GM18951 (cell line): ENCODE measurements around the gene TRIM8.

Experiments
- POLR2A ChIP-seq: IDR thresholded peaks from 4 replicates; pipeline ENCODE4 v1.6.1; 2011; ENCODE audit warnings: mild to moderate bottlenecking; ENCODE audit not compliant: insufficient read length, insufficient read depth; ENCODE audit errors: extremely low read depth
- in situ Hi-C: fragments of 300-500 bp; cut with MboI; formaldehyde crosslinking; loops from one replicate; pipeline ENCODE4 v1.12.0; 2022; ENCODE audit warnings: low sequenced_read_pairs, mixed read lengths, inconsistent platforms; ENCODE audit not compliant: unreplicated experiment

The TRIM8 gene

GRCh38 chr10:102644066-102644645 is at the start of gene TRIM8:
TRIM8 (plus strand) TSS chr10:102644479; CDS start chr10:102644618, 139 bp downstream.
- in situ Hi-C loops: no loop called here
- peak; percentile 60 for TF ChIP-seq POLR2A

DNA sequence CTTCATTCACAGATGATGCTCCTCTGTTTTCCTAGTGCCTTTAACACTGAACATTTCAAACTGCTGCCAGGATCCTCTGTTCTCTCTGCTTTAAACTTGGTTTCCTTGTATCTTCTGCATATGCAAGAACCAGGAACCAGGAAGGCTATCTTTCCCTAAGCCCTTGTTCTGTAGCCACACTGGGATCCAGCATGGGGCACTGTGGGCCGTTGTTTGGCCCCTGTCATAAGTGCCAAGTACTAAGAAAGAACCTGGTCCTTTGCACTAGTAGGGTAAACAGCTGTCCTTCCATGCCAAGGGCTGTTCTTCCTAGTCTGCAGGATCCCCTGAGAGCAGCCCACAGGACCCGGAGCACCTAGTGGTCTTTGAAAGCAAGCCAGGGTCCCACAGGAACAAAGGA is 49.0 kb upstream of the TRIM8 start:
- in situ Hi-C loops: no loop called here

DNA sequence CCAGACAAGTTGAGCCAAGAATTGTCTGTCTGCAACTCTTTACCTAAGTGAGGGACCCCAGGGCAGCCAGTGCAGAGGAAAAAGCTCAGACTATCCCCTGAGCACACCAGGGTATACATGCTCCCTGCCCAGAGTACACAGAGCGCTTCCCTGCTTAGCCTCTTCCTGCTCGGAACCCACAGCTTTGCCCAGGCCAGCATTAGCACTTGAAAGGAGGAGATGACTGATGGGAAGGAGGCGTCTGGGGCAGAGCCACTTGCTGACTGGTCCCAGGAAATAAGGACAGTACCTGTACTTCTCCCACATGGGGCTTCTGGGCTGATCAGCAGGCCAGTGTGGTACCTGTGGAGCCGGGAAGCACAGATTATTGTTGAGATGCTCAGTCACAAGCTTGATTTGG is 48.4 kb upstream of the TRIM8 start:
- TF ChIP-seq POLR2A: no peak
- in situ Hi-C loops: no loop called here

More for the DNA sequence above, 49.0 kb upstream of the TRIM8 start:
- no peak for TF ChIP-seq POLR2A

DNA sequence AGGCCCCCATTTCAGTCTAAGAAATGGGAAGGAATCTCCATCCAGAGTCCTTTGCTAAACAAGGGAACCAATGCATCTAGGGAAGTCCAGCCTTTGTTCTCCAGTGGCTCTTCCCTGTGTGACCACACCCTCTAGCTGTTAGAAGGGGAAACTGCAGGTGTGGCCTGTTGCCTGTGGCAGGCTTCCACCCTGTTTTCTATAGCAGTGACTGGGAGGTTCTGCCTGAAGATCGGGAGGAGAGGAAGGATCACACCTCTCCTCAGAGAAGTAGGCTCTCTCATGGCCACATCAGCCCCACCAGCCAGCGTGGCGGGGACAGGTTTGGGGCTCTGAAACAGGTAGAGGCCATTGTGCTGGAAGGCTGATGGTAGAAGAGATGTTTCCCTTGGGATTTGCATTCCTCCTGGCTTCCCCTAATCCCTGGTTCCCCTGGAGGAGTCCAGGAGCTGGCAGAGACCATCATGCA is 47.7 kb upstream of the TRIM8 start:
- TF ChIP-seq POLR2A: no peak
- in situ Hi-C loops: no loop called here

- TF ChIP-seq POLR2A: no peak
- in situ Hi-C loops: no loop called here
Measured at GRCh38 chr10:102597131-102597991, 46.9 kb upstream of the TRIM8 start.

DNA sequence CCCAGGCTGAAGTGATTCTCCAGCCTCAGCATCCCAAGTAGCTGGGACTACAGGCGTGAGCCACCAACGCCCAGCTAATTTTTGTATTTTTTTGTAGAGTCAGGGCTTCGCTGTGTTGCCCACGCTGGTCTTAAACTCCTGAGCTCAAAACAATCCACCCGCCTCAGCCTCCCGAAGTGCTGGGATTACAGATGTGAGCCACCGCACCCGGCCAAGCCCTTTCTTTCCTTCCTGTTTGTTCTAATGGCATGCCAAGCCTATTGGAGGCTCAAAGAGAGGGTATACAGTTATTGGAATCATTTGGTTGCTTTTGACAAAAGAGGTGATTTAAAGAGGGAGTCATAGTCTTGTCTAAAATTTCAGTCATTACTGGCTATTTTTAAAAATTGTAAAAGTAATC is 46.0 kb upstream of the TRIM8 start:
- TF ChIP-seq POLR2A: no peak
- in situ Hi-C loops: no loop called here

DNA sequence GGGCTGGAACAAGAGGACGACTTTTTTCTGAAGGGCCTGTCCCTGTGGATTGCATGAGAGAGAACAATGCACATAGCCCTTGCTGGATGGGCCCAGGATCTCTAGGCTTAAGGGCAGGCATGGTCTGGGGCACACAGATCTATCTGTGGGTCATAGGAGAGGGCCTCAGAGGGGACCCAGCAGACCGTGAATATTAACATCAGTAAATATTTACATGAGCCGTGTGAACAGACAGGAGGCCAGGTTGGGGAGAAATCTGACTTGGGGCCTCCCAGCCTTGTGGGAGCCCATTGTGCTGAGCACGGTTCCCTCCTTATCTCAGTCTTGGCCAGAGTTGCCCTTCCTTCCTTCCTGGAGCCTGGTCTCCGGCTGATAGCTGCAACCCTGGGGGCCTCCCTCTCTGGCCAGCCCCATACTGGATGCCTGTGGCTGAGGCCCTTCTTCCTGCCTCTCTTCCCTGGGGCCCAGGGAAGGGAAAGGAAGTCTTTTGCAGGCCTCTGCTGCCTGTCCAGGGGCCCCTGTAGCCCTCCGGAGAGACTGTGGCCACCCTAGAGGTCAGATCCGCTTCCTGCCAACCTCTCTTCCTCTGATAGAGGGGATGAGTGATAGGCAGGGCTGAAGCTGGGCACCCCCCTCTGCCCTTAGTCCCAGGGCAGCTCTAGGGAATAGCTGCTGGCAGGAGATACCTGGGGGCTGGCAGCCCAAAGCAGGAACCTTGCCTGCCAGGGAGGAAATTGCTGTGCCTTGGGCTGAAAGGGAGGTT is 44.5 kb upstream of the TRIM8 start:
- in situ Hi-C loops: no loop called here

GRCh38 chr10:102600816-102601215 is 43.5 kb upstream of the TRIM8 start:
- in situ Hi-C loops: no loop called here
- TF ChIP-seq POLR2A: no peak

More for the DNA sequence above, 44.5 kb upstream of the TRIM8 start:
- no peak for TF ChIP-seq POLR2A

- TF ChIP-seq POLR2A: no peak
- in situ Hi-C loops: no loop called here
Measured at GRCh38 chr10:102601639-102602038, 42.6 kb upstream of the TRIM8 start.

- in situ Hi-C loops: no loop called here
- no peak for TF ChIP-seq POLR2A
Measured at GRCh38 chr10:102602272-102603045, 41.8 kb upstream of the TRIM8 start.

GRCh38 chr10:102603946-102604345 is 40.3 kb upstream of the TRIM8 start:
- in situ Hi-C loops: no loop called here
- TF ChIP-seq POLR2A: no peak

- in situ Hi-C loops: no loop called here
- no peak for TF ChIP-seq POLR2A
Measured at GRCh38 chr10:102604439-102604841, 39.8 kb upstream of the TRIM8 start.

DNA sequence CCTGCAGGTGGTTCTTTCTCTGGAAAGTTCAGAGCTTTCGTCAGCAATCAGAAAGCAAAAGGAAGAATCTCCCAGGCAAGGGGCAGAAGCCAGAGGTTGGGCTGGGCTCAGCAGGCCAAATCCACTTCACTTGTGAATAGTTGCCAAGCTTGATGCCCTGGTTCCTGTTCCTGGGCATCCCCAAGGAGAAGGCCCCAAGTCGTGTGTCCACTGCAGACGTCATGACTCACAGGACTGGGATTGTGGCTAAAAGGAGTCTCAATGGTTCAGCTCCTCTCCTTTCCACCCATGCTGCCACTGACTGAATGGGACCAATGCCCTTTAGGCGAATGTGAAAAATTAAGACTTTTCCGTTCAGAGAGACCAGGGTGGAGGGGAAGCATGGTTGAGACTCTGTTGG is 38.6 kb upstream of the TRIM8 start:
- in situ Hi-C loops: no loop called here
- TF ChIP-seq POLR2A: no peak
